Stimulated activated effector memory CD8-positive, alpha-beta T cell treated with anti-CD3 and anti-CD28 coated beads, Interleukin-12 subunit alpha, Interleukin-12 subunit beta, amount 100 ng/mL, for 72 hours (primary cell): ENCODE measurements around the gene GALNT2.

Experiments
- ATAC-seq: fragments of 150-1000 bp; cut with Tn5 transposase; 2 replicates; pipeline ENCODE4 v1.10.0; 2021
- DNase-seq, 2 donors: peaks; one replicate each; pipeline ENCODE4 v3.0.0; 2021 to 2022; ENCODE audit warnings: low spot score in 2 of 2
- H3K27ac Mint-ChIP-seq: one replicate; pipeline ENCODE4 v1.8.0; 2022; ENCODE audit warnings: mild to moderate bottlenecking, mixed read lengths
- H3K36me3 Mint-ChIP-seq: one replicate; pipeline ENCODE4 v1.8.0; 2022; ENCODE audit warnings: mild to moderate bottlenecking, mixed read lengths
- H3K4me1 Mint-ChIP-seq: one replicate; pipeline ENCODE4 v1.8.0; 2022; ENCODE audit warnings: mixed read lengths
- H3K4me3 Mint-ChIP-seq: one replicate; pipeline ENCODE4 v1.8.0; 2022; ENCODE audit warnings: mild to moderate bottlenecking, mixed read lengths
- H3K9me3 Mint-ChIP-seq: one replicate; pipeline ENCODE4 v1.8.0; 2022; ENCODE audit warnings: mixed read lengths

Gene GALNT2

GRCh38 chr1:230044729-230045128, 22.3 kb upstream of the GALNT2 start:
- no peak overlapping the region for H3K4me3 Mint-ChIP-seq

GRCh38 chr1:230047114-230047865, 19.7 kb upstream of the GALNT2 start:
- H3K27ac Mint-ChIP-seq = no peak overlapping the region
- DNase-seq (peak in 1 of 2 donors; percentile 26), ATAC-seq (no peak)
- no peak overlapping the region for H3K4me3 Mint-ChIP-seq
- H3K36me3 Mint-ChIP-seq = no peaks in the 10 kb centered on the region
- H3K9me3 Mint-ChIP-seq = no peaks in the 10 kb centered on the region
- peaks cover 6% of the 10 kb centered on the region for H3K4me1 Mint-ChIP-seq

More at GRCh38 chr1:230044729-230045128, 22.3 kb upstream of the GALNT2 start:
- H3K4me1 Mint-ChIP-seq = no peaks in the 10 kb centered on the region
- DNase-seq = peak in 1 of 2 donors; percentile 34
- no peak for ATAC-seq
- no peaks in the 10 kb centered on the region for H3K36me3 Mint-ChIP-seq
- H3K27ac Mint-ChIP-seq = no peak overlapping the region
- no peaks in the 10 kb centered on the region for H3K9me3 Mint-ChIP-seq

DNA sequence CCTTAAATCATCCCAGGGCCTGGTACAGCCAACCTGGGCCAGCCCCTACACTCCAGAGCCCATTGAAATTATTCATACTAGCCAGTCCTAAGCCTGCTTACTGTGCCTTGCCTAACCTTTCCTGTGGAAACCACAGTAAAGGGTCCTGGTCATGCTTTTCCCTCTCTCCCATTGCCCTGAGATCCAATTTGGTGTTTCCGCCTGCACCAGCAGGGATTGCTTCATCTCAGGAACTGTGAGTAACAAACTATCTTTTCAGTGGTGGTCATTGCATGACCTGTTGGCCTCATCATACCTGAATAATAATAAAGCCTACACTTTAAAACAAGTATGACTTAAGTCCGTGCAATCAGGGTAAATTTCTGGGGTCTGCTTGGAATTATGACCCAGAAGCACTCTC, 18.7 kb upstream of the GALNT2 start:
- Mint-ChIP-seq H3K4me3 (no peak overlapping the region), H3K4me1 (peaks cover 6% of the 10 kb centered on the region), H3K9me3 (no peaks in the 10 kb centered on the region), H3K36me3 (no peaks in the 10 kb centered on the region), H3K27ac (no peak overlapping the region)
- ATAC-seq = no peak
- DNase-seq = peak in 1 of 2 donors; percentile 30

DNA sequence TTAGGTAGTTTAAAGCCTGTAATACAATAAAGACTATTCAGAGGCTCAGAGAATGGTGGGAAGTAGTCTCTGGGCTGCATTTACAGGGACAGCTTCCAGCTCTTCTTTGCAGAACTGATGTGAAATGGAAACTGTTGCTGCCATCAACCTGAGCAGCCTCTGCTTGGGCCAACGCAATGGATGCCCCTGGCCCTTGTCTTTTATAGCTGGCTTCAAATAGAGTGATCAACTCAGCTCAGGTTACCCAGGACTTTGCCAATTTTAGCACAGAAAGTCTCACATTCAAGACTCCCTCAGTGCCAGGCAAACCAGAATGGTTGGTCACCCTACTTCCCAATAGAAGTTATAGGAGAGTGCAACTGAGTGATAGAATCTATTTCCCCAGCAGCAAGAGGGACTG, 18.1 kb upstream of the GALNT2 start:
- Mint-ChIP-seq H3K36me3 (no peaks in the 10 kb centered on the region), H3K4me1 (peaks cover 6% of the 10 kb centered on the region), H3K4me3 (no peak overlapping the region), H3K9me3 (no peaks in the 10 kb centered on the region), H3K27ac (no peak overlapping the region)
- ATAC-seq (no peak), DNase-seq (no peak)

- DNase-seq (no peak), ATAC-seq (no peak)
- Mint-ChIP-seq H3K36me3 (no peaks in the 10 kb centered on the region), H3K9me3 (no peaks in the 10 kb centered on the region), H3K4me3 (no peak overlapping the region), H3K27ac (no peak overlapping the region), H3K4me1 (peaks cover 6% of the 10 kb centered on the region)
Observed at GRCh38 chr1:230049731-230050130, 17.3 kb upstream of the GALNT2 start.

DNA sequence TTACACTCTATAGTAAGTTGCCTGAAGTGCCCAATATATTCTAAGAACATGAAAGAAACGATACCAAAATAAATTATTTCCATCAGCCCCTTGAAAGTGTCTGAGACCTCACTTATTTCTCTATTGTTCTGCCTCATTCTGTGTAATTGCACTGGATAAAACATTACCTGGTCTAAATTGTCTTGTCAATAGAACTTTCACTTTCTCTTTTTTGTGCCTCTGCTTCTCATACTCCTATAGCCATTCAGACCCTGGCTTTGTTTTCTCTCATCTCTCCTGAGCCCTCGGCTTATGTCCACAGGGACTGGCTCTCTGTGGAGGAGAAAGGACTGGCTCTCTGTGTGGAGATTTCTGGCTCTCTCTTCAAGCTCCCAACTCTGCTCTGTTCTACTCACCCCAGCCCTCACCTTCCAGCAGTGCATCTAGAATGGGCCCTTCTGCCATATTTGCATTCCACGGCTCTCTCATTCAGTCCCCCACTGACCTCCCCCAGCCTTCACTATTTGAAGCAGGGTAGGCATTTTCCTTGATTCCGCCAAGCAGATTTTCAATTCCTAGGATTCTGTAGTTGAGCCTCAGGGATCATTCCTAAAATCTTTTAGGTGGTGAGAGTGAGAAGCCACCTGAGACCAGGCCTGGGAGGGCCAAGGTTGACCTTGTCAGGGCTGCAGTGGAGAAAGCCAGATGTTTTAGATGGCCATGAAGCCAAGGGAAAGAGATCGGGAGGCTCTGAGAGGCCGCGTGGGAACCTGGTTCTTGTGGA, 15.9 kb upstream of the GALNT2 start:
- Mint-ChIP-seq H3K27ac (no peak overlapping the region), H3K4me1 (peaks cover 6% of the 10 kb centered on the region), H3K9me3 (no peaks in the 10 kb centered on the region), H3K4me3 (no peak overlapping the region), H3K36me3 (no peaks in the 10 kb centered on the region)
- DNase-seq = peak in 1 of 2 donors; percentile 32
- no peak for ATAC-seq

- ATAC-seq = no peak
- no peak for DNase-seq
- Mint-ChIP-seq H3K36me3 (no peaks in the 10 kb centered on the region), H3K9me3 (no peaks in the 10 kb centered on the region), H3K4me3 (no peak overlapping the region), H3K4me1 (peaks cover 6% of the 10 kb centered on the region), H3K27ac (no peak overlapping the region)
Observed at GRCh38 chr1:230052018-230052417, 15.0 kb upstream of the GALNT2 start.

GRCh38 chr1:230052665-230053064, 14.4 kb upstream of the GALNT2 start:
- H3K36me3 Mint-ChIP-seq = no peaks in the 10 kb centered on the region
- H3K27ac Mint-ChIP-seq = no peak overlapping the region
- no peak for ATAC-seq
- no peak for DNase-seq
- no peak overlapping the region for H3K4me3 Mint-ChIP-seq
- H3K9me3 Mint-ChIP-seq = no peaks in the 10 kb centered on the region
- H3K4me1 Mint-ChIP-seq = peaks cover 6% of the 10 kb centered on the region

- ATAC-seq (no peak), DNase-seq (peak in 1 of 2 donors; percentile 40)
- no peaks in the 10 kb centered on the region for H3K36me3 Mint-ChIP-seq
- H3K9me3 Mint-ChIP-seq = no peaks in the 10 kb centered on the region
- H3K4me3 Mint-ChIP-seq = no peak overlapping the region
- H3K4me1 Mint-ChIP-seq = peaks cover 6% of the 10 kb centered on the region
- H3K27ac Mint-ChIP-seq = no peak overlapping the region
Observed at GRCh38 chr1:230054092-230054749, 12.8 kb upstream of the GALNT2 start.

DNA sequence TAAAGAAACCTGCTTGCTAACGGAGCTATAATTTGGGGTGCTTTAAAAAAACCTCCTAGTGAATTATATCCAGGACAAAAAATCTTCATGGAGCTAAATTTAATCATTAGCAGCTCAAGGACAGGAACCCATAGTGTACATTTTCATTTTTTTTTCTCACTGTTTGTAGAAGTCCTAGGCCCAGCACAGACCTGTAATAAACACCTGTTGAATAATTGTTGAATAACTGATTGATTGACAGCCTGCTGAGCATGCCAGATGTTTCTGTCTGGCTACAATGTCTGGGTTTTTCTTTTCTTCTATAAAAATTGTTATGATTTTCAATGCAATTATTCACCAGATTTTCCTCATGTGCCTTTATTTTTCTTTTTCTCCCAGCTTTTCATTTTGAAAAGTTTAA, 10.9 kb upstream of the GALNT2 start:
- no peaks in the 10 kb centered on the region for H3K36me3 Mint-ChIP-seq
- H3K4me3 Mint-ChIP-seq = no peak overlapping the region
- no peak overlapping the region for H3K27ac Mint-ChIP-seq
- no peak for ATAC-seq
- H3K4me1 Mint-ChIP-seq = peaks cover 2% of the 10 kb centered on the region
- DNase-seq = no peak
- H3K9me3 Mint-ChIP-seq = no peaks in the 10 kb centered on the region

- Mint-ChIP-seq H3K27ac (no peak overlapping the region), H3K36me3 (no peaks in the 10 kb centered on the region), H3K4me3 (no peak overlapping the region), H3K4me1 (no peaks in the 10 kb centered on the region), H3K9me3 (no peaks in the 10 kb centered on the region)
- DNase-seq = peak in 1 of 2 donors; percentile 34
- ATAC-seq = no peak
Observed at GRCh38 chr1:230057100-230057499, 9.9 kb upstream of the GALNT2 start.

DNA sequence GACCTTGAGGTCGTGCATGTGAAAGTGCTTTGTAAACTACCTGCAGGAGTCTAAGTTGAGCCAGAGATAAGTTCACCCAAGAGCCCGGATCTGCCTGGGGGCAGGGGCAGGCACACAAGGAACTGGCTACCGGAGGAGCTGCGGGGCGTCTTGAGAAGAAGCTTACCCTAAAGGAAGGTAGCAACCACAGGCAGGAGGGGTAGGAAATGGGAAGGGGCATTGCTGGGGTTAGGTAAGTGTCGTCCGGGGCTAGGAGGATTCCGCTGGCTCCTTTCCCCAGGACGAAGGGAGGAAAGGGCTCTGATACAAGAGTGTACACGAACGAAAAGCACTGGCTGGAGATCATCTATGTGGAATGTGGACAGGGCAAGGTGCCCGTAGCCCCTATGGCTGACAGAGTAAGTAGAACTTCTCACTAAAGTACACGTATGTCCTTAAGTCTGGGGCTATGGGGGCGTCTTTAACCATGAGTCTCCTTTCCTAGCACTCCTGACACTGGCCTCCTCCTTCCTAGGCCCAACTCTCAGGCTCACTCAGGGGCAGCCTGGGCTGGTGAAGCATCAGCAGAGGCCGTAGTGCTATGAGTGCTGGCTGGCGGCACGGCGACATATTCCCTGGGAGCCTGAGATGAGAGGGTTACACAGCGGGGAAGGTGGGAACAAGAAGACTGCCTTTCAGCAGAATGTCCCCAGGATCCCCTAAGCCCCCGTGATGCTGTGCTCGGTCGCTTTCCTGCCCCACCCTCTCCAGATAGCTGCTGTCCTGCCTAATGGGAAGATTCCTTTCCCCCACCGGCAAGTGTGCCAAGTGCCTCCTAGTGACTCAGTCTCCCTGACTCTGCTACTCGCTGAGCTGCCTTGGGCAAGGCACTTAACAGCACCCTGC, 9.1 kb upstream of the GALNT2 start:
- peak in 1 of 2 donors; percentile 43 for DNase-seq
- Mint-ChIP-seq H3K4me3 (no peak overlapping the region), H3K36me3 (no peaks in the 10 kb centered on the region), H3K4me1 (no peaks in the 10 kb centered on the region), H3K9me3 (no peaks in the 10 kb centered on the region), H3K27ac (no peak overlapping the region)
- no peak for ATAC-seq

DNA sequence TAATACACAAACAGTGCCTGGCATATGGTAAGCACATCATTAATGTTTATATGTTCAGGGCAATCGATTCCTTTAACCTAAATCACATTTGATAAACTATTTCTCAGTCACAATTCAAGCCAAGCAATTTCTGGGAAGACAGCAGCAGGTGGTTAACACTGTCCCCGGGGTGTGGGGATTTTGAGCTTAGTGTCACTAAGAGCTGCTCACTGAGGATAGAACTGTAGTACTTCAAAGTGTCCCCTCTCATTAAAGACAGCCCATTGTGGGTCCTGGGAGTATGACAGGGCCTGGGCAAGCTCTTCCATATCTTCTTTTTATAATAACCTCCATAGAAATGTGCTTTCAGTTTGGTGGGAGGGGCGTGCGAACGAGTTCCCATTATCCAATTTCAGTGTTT, 8.4 kb upstream of the GALNT2 start:
- no peaks in the 10 kb centered on the region for H3K9me3 Mint-ChIP-seq
- no peak overlapping the region for H3K27ac Mint-ChIP-seq
- no peak overlapping the region for H3K4me3 Mint-ChIP-seq
- DNase-seq (peak in 1 of 2 donors; percentile 33), ATAC-seq (no peak)
- H3K36me3 Mint-ChIP-seq = no peaks in the 10 kb centered on the region
- no peaks in the 10 kb centered on the region for H3K4me1 Mint-ChIP-seq

DNA sequence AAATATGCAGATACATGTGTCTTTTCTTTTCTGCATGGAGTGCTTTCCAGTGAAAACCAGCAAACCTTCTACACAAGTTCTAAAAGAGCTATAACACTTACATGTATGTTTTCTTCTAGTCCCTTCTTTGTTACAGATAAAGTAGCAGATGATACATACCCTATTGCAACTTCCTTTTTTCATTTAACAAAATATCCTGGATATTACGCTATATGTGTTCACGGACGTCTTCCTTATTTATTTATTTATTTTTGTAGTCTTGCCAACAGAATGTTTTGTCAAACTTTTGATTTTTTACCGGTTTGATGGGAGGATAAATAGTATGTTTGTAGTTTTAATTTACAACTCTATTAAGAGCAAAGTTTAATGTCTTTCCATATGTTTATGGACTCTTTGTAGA, 5.2 kb upstream of the GALNT2 start:
- Mint-ChIP-seq H3K36me3 (no peaks in the 10 kb centered on the region), H3K9me3 (no peaks in the 10 kb centered on the region), H3K4me3 (no peak overlapping the region), H3K27ac (no peak overlapping the region), H3K4me1 (no peaks in the 10 kb centered on the region)
- DNase-seq (no peak), ATAC-seq (no peak)

DNA sequence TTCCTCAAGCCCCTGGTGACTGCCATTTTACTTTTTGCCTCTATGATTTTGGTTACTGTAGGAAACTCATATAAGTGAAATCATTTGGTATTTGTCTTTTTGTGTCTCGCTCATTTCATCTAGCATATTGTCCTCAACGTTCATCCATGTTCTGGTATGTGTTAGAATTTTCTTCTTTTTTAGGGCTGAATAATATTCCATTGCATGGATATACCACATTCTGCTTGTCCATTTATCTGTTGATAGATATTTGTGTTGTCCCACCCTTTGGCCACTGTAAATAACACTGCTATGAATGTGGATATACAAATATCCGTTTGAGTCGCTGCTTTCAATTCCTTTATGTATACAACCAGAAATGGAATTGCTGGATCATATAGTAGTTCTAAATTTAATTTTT, 4.5 kb upstream of the GALNT2 start:
- no peaks in the 10 kb centered on the region for H3K36me3 Mint-ChIP-seq

More for the DNA sequence above, 4.5 kb upstream of the GALNT2 start:
- no peak for DNase-seq
- no peaks in the 10 kb centered on the region for H3K4me1 Mint-ChIP-seq
- H3K4me3 Mint-ChIP-seq = no peak overlapping the region
- ATAC-seq = no peak
- no peak overlapping the region for H3K27ac Mint-ChIP-seq
- no peaks in the 10 kb centered on the region for H3K9me3 Mint-ChIP-seq
